Neural progenitor cell (in vitro differentiated cells): ENCODE measurements around the gene ITSN1. TPM values are rescaled to one million over a fixed set of nuclear protein-coding genes. Genes with fewer than 3 reads are reported as not detected.

Experiments
- DNase-seq: peaks from one replicate; pipeline ENCODE4 v3.0.0-alpha.2; 2016; ENCODE audit warnings: low spot score
- H2AFZ ChIP-seq: fragments of 200-600 bp; sonication (generic); replicated peaks from 2 replicates; pipeline ENCODE4 v1.6.1; 2016; ENCODE audit warnings: antibody characterized with exemption
- H3F3A ChIP-seq: fragments of 200-600 bp; sonication (generic); 2 replicates; pipeline ENCODE4 v1.6.1; 2016; ENCODE audit warnings: antibody characterized with exemption, low read depth
- H3K27ac ChIP-seq: fragments of 200-600 bp; sonication (generic); 2 replicates; pipeline ENCODE4 v1.5.1; 2016; ENCODE audit warnings: mild to moderate bottlenecking
- H3K27me3 ChIP-seq: fragments of 200-600 bp; sonication (generic); 2 replicates; pipeline ENCODE4 v1.6.1; 2016; ENCODE audit warnings: mild to moderate bottlenecking, moderate library complexity
- H3K36me3 ChIP-seq: fragments of 200-600 bp; sonication (generic); 2 replicates; pipeline ENCODE4 v1.5.1; 2016
- H3K4me1 ChIP-seq: fragments of 200-600 bp; sonication (generic); 2 replicates; pipeline ENCODE4 v1.6.1; 2016; ENCODE audit warnings: mixed run types
- H3K4me2 ChIP-seq: fragments of 200-600 bp; sonication (generic); 2 replicates; pipeline ENCODE4 v1.6.1; 2016
- H3K4me3 ChIP-seq: fragments of 200-600 bp; sonication (generic); 2 replicates; pipeline ENCODE4 v1.5.1; 2016
- H3K79me2 ChIP-seq: fragments of 200-600 bp; sonication (generic); 2 replicates; pipeline ENCODE4 v1.6.1; 2016; ENCODE audit warnings: low read depth
- H3K9ac ChIP-seq: fragments of 200-600 bp; sonication (generic); 2 replicates; pipeline ENCODE4 v1.6.1; 2016
- H3K9me3 ChIP-seq: fragments of 200-600 bp; sonication (generic); 2 replicates; pipeline ENCODE4 v1.5.1; 2016; ENCODE audit warnings: low read depth
- H4K20me1 ChIP-seq: fragments of 200-600 bp; sonication (generic); 2 replicates; pipeline ENCODE4 v1.6.1; 2016; ENCODE audit warnings: low read depth
- H3K27ac Mint-ChIP-seq: 3 replicates; pipeline ENCODE4 v1.8.0; 2021; ENCODE audit warnings: mixed read lengths
- H3K27me3 Mint-ChIP-seq: 2 replicates; pipeline ENCODE4 v1.8.0; 2022; ENCODE audit warnings: low read depth, mild to moderate bottlenecking, inconsistent platforms, moderate library complexity, mixed read lengths; ENCODE audit not compliant: insufficient read depth
- H3K36me3 Mint-ChIP-seq: 3 replicates; pipeline ENCODE4 v1.8.0; 2021; ENCODE audit warnings: mixed read lengths
- H3K4me1 Mint-ChIP-seq: 3 replicates; pipeline ENCODE4 v1.8.0; 2021; ENCODE audit warnings: mixed read lengths
- H3K4me3 Mint-ChIP-seq: 3 replicates; pipeline ENCODE4 v1.8.0; 2021; ENCODE audit warnings: mild to moderate bottlenecking, moderate library complexity, mixed read lengths
- H3K9me3 Mint-ChIP-seq: 3 replicates; pipeline ENCODE4 v1.8.0; 2020; ENCODE audit warnings: mixed read lengths
- EZH2 ChIP-seq: fragments of 200-600 bp; sonication (generic); IDR thresholded peaks from 2 replicates; pipeline ENCODE4 v1.6.1; 2017; ENCODE audit warnings: antibody characterized with exemption, mild to moderate bottlenecking, moderate library complexity
- EZH2phosphoT487 ChIP-seq: fragments of 200-600 bp; sonication (generic); IDR thresholded peaks from 2 replicates; pipeline ENCODE4 v1.6.1; 2017; ENCODE audit warnings: antibody characterized with exemption
- total RNA-seq: library from RNA; depleted of rRNA; stranded (reverse); fragments of >200 nt; gene quantifications from 2 replicates; pipeline ENCODE4 v1.2.3, GENCODE V29; 2015; ENCODE audit warnings: low replicate concordance
- TF ChIP-seq, protein P1 (sequence below): fragments of 200-600 bp; sonication (generic); IDR thresholded peaks from 2 replicates; pipeline ENCODE4 v1.5.1; 2017; ENCODE audit warnings: antibody characterized with exemption, mild to moderate bottlenecking

ITSN1 gene
- total RNA-seq, 1 donor from 2014 or later: 136 TPM

DNA sequence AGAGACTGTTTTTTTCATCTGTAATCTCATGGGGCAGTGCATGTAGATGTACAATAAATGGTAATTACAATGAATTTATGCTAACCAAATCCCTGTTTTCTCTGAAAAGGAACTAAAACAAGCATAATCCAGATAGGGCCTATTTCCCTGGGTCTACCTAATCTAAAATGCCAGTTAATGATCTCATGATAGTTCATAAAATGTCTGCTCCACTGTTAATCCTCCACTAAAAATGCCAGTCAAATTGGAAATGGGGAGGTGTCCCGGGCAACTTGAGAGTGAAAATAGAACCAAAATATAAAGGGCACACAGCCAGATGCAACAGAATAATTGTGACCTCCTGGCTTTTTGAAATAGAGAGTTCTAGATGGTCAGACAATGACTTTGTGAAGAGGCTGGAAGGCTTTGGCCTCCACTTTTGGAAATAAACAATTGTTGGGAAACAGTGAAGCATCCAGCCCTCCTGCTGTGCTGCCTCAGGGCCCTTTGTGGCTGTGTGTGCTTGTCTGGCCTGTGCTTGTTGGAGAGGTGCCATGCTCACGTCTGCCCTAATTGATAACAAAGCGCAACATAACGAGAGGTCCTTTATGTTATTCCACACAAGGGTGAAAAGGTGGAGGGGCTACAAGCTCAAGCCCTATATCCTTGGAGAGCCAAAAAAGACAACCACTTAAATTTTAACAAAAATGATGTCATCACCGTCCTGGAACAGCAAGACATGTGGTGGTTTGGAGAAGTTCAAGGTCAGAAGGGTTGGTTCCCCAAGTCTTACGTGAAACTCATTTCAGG, 175.6 kb downstream of the ITSN1 start:
- Histone ChIP-seq H3F3A (peaks cover 5% of the 10 kb centered on the region), H3K4me3 (no peak overlapping the region), H3K9me3 (no peaks in the 10 kb centered on the region), H2AFZ (no peak overlapping the region), H4K20me1 (peaks cover 9% of the 10 kb centered on the region), H3K36me3 (peaks cover 2% of the 10 kb centered on the region), H3K79me2 (no peaks in the 10 kb centered on the region), H3K4me2 (no peak overlapping the region), H3K9ac (no peak overlapping the region), H3K27ac (no peak overlapping the region), H3K27me3 (no peaks in the 10 kb centered on the region), H3K4me1 (peaks cover 6% of the 10 kb centered on the region)
- Mint-ChIP-seq H3K27me3 (peaks cover 2% of the 10 kb centered on the region), H3K27ac (no peak overlapping the region), H3K9me3 (no peaks in the 10 kb centered on the region), H3K4me1 (peaks cover 12% of the 10 kb centered on the region), H3K4me3 (no peak overlapping the region), H3K36me3 (peaks cover 43% of the 10 kb centered on the region)
- TF ChIP-seq, protein P1, sequence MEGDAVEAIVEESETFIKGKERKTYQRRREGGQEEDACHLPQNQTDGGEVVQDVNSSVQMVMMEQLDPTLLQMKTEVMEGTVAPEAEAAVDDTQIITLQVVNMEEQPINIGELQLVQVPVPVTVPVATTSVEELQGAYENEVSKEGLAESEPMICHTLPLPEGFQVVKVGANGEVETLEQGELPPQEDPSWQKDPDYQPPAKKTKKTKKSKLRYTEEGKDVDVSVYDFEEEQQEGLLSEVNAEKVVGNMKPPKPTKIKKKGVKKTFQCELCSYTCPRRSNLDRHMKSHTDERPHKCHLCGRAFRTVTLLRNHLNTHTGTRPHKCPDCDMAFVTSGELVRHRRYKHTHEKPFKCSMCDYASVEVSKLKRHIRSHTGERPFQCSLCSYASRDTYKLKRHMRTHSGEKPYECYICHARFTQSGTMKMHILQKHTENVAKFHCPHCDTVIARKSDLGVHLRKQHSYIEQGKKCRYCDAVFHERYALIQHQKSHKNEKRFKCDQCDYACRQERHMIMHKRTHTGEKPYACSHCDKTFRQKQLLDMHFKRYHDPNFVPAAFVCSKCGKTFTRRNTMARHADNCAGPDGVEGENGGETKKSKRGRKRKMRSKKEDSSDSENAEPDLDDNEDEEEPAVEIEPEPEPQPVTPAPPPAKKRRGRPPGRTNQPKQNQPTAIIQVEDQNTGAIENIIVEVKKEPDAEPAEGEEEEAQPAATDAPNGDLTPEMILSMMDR: no peak
- TF ChIP-seq EZH2phosphoT487: no peak
- no peak for TF ChIP-seq EZH2
- DNase-seq: peak; percentile 42

DNA sequence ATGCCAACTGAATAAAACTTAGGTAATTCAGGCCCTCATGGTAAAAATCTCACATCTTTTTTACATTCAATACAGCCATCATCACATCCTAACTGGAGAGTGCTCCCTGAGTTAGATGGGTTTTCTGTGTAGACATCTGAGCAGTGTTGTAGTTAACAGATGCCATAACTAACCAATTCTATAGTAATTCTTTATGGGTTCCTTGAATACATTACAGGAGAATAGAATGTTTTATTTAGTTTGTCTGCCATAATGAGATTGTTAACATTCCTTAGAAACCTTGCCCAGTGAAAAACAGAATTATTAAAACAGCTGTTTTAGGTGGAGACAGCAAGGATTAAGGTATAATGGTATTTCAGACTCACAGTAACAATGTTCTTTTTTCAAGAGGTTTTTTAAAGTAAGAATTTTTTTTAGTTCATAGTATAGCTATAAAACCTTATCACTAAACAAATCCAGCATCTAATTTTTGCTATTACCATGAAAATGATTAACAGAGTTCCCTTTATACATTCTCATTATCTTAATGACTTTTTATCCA, 178.0 kb downstream of the ITSN1 start:
- TF ChIP-seq EZH2 (no peak), EZH2phosphoT487 (no peak)
- TF ChIP-seq, protein P1: no peak
- Mint-ChIP-seq H3K36me3 (peaks cover 41% of the 10 kb centered on the region), H3K4me3 (no peak overlapping the region), H3K27ac (no peak overlapping the region), H3K9me3 (no peaks in the 10 kb centered on the region), H3K27me3 (peaks cover 5% of the 10 kb centered on the region), H3K4me1 (peaks cover 14% of the 10 kb centered on the region)
- H3K9me3 ChIP-seq: no peaks in the 10 kb centered on the region
- no peak for DNase-seq
- no peaks in the 10 kb centered on the region for H3K27me3 ChIP-seq
- H3K9ac ChIP-seq: no peak overlapping the region
- no peaks in the 10 kb centered on the region for H3K79me2 ChIP-seq
- no peak overlapping the region for H3K27ac ChIP-seq
- no peak overlapping the region for H2AFZ ChIP-seq
- H3K4me1 ChIP-seq: peaks cover 6% of the 10 kb centered on the region
- no peak overlapping the region for H3K4me2 ChIP-seq
- no peak overlapping the region for H3K4me3 ChIP-seq
- peaks cover 4% of the 10 kb centered on the region for H3K36me3 ChIP-seq
- H3F3A ChIP-seq: peaks cover 8% of the 10 kb centered on the region
- H4K20me1 ChIP-seq: peaks cover 9% of the 10 kb centered on the region

DNA sequence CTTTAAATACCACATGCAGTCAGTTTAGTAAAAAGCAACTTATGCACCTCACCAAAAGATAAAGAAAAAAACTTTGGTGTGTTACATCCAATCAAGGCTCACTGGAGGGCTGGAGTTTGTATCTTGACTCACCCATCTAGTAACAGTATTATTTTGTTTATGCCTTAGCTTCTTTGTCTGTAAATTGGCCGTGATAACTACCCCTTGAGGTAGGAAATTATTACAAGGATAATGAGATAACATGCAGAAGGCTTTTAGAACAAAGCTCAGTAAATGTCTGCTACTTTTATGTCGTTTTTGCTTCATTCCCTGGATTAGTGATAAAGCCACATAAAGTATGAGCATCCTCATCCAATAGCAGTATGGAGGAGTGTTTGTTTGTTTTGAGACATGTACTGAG, 178.5 kb downstream of the ITSN1 start:
- H3K9me3 ChIP-seq: no peaks in the 10 kb centered on the region

More for the DNA sequence above, 178.5 kb downstream of the ITSN1 start:
- H3K9ac ChIP-seq: no peak overlapping the region
- H3K4me2 ChIP-seq: no peak overlapping the region
- no peaks in the 10 kb centered on the region for H3K79me2 ChIP-seq
- H3K4me1 Mint-ChIP-seq: peaks cover 14% of the 10 kb centered on the region
- H4K20me1 ChIP-seq: peaks cover 9% of the 10 kb centered on the region
- no peak overlapping the region for H3K4me3 Mint-ChIP-seq
- H3K9me3 Mint-ChIP-seq: no peaks in the 10 kb centered on the region
- H3K4me3 ChIP-seq: no peak overlapping the region
- peaks cover 6% of the 10 kb centered on the region for H3K4me1 ChIP-seq
- peaks cover 8% of the 10 kb centered on the region for H3F3A ChIP-seq
- TF ChIP-seq EZH2 (no peak), EZH2phosphoT487 (no peak)
- TF ChIP-seq, protein P1: no peak
- H3K27ac ChIP-seq: no peak overlapping the region
- peaks cover 4% of the 10 kb centered on the region for H3K36me3 ChIP-seq
- no peak overlapping the region for H2AFZ ChIP-seq
- no peak overlapping the region for H3K27ac Mint-ChIP-seq
- peaks cover 3% of the 10 kb centered on the region for H3K27me3 Mint-ChIP-seq
- no peak for DNase-seq
- H3K27me3 ChIP-seq: no peaks in the 10 kb centered on the region
- peaks cover 41% of the 10 kb centered on the region for H3K36me3 Mint-ChIP-seq
